Measurements from ENCODE around the gene KCNK4.
"Not testable (repeated sequence)": the region's sequence is repeated elsewhere in the genome, so short reads cannot be mapped to it uniquely, and the experiment has no call there.

KCNK4 gene

DNA sequence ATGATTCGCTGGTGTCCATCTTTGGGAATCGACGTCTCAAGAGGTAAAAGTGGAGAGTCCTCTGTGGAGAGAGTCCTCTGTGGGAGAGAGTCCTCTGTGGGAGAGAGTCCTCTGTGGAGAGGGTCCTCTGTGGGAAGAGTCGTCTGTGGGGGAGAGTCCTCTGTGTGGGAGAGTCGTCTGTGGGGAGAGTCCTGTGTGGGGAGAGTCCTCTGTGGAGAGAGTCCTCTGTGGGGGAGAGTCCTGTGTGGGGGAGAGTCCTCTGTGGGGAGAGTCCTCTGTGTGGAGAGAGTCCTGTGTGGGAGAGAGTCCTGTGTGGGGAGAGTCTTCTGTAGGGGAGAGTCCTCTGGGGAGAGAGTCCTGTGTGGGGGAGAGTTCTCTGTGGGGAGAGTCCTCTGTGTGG lies 29.9 kb downstream of the KCNK4 start:
- ChIA-PET POLR2A (no interaction called here), CTCF (interaction anchor here (8.7 kb wide), 1 partner anchor 11 kb away, joined by 133 read pairs; no protein-coding TSS in a partner anchor)
- H3K4me3 ChIP-seq (ENCODE audit: control insufficient read depth in 1 of 7, extremely low read depth in 1 of 7, insufficient read depth in 4 of 7, low read depth in 2 of 7, low read length in 6 of 7): no peak overlapping the region
- no peak for DNase-seq
- no peaks in the 10 kb centered on the region for H3K27me3 ChIP-seq (replicated peaks in 2 of 5; ENCODE audit: control insufficient read depth in 4 of 5, insufficient read depth in 5 of 5, low read length in 4 of 5)
- H3K4me1 ChIP-seq (ENCODE audit: control extremely low read depth in 1 of 4, control insufficient read depth in 4 of 4, insufficient read depth in 4 of 4, low read length in 3 of 4): peaks cover 0 to 34% (median 26%) of the 10 kb centered on the region in 4 experiments
- WGBS (ENCODE audit: insufficient coverage): 95% methylated on average over 5 of the region's 5 CpGs
- H3K9me3 ChIP-seq (ENCODE audit: control extremely low read depth in 1 of 5, control insufficient read depth in 4 of 5, insufficient read depth in 2 of 5, low read depth in 1 of 5, low read length in 4 of 5): no peaks in the 10 kb centered on the region
- peaks cover 5 to 24% (median 16%) of the 10 kb centered on the region in 4 experiments for H3K36me3 ChIP-seq (ENCODE audit: control insufficient read depth in 4 of 4, insufficient read depth in 4 of 4, low read length in 3 of 4)
- H3K27ac ChIP-seq (ENCODE audit: insufficient read depth in 1 of 2, low read depth in 1 of 2, low read length in 2 of 2, poor library complexity in 1 of 2, severe bottlenecking in 2 of 2): no peak overlapping the region

DNA sequence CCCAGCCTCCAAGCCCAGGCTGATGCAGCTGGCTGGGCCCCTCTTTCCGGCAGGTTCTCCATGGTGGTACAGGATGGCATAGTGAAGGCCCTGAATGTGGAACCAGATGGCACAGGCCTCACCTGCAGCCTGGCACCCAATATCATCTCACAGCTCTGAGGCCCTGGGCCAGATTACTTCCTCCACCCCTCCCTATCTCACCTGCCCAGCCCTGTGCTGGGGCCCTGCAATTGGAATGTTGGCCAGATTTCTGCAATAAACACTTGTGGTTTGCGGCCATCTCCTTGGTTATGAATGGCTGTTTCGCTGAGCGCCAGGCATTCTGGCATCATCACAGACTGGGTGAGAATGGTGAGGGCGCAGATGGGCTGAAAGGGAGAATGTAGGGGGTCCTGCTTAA lies 30.4 kb downstream of the KCNK4 start:
- Histone ChIP-seq H3K27ac (ENCODE audit: insufficient read depth in 1 of 2, low read depth in 1 of 2, low read length in 2 of 2, poor library complexity in 1 of 2, severe bottlenecking in 2 of 2) (no peak overlapping the region), H3K4me1 (ENCODE audit: control extremely low read depth in 1 of 4, control insufficient read depth in 4 of 4, insufficient read depth in 4 of 4, low read length in 3 of 4) (peaks cover 0 to 29% (median 22%) of the 10 kb centered on the region in 4 experiments), H3K36me3 (ENCODE audit: control insufficient read depth in 4 of 4, insufficient read depth in 4 of 4, low read length in 3 of 4) (peaks cover 5 to 22% (median 16%) of the 10 kb centered on the region in 4 experiments), H3K4me3 (ENCODE audit: control insufficient read depth in 1 of 7, extremely low read depth in 1 of 7, insufficient read depth in 4 of 7, low read depth in 2 of 7, low read length in 6 of 7) (no peak overlapping the region), H3K9me3 (ENCODE audit: control extremely low read depth in 1 of 5, control insufficient read depth in 4 of 5, insufficient read depth in 2 of 5, low read depth in 1 of 5, low read length in 4 of 5) (no peaks in the 10 kb centered on the region), H3K27me3 (replicated peaks in 2 of 5; ENCODE audit: control insufficient read depth in 4 of 5, insufficient read depth in 5 of 5, low read length in 4 of 5) (no peaks in the 10 kb centered on the region)
- WGBS (ENCODE audit: insufficient coverage): 100% methylated on average over 4 of the region's 5 CpGs
- ChIA-PET POLR2A (no interaction called here), CTCF (no interaction called here)
- no peak for DNase-seq

DNA sequence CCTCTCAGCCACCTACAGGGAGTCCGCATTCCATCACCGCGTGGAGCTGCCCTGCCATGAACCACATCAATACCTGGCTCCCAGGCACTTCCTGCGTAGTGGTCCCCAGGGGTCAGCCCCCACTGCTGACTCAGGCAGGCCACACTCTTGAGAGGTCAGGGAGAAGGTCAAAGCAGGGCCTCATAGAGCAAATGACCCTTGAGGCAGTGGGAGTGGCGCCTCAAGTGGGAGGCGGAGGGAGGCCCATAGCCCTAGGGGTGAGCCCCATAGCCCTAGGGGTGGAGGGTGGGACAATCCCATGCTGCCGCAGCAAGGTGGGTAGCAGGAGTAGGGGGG lies 31.8 kb downstream of the KCNK4 start:
- ChIA-PET POLR2A (no interaction called here), CTCF (interaction anchor here (1.0 to 4.8 kb wide), 4 partner anchors 9 to 326 kb away, joined by 3 to 23 read pairs (median 12); no protein-coding TSS in a partner anchor)
- WGBS (ENCODE audit: insufficient coverage): 100% methylated on average over 4 of the region's 7 CpGs
- no peaks in the 10 kb centered on the region for H3K27me3 ChIP-seq (replicated peaks in 2 of 5; ENCODE audit: control insufficient read depth in 4 of 5, insufficient read depth in 5 of 5, low read length in 4 of 5)
- no peaks in the 10 kb centered on the region for H3K9me3 ChIP-seq (ENCODE audit: control extremely low read depth in 1 of 5, control insufficient read depth in 4 of 5, insufficient read depth in 2 of 5, low read depth in 1 of 5, low read length in 4 of 5)
- H3K4me3 ChIP-seq (ENCODE audit: control insufficient read depth in 1 of 7, extremely low read depth in 1 of 7, insufficient read depth in 4 of 7, low read depth in 2 of 7, low read length in 6 of 7): no peak overlapping the region
- H3K36me3 ChIP-seq (ENCODE audit: control insufficient read depth in 4 of 4, insufficient read depth in 4 of 4, low read length in 3 of 4): peaks cover 5 to 22% (median 16%) of the 10 kb centered on the region in 4 experiments
- H3K27ac ChIP-seq (ENCODE audit: insufficient read depth in 1 of 2, low read depth in 1 of 2, low read length in 2 of 2, poor library complexity in 1 of 2, severe bottlenecking in 2 of 2): no peak overlapping the region
- no peak for DNase-seq
- H3K4me1 ChIP-seq (ENCODE audit: control extremely low read depth in 1 of 4, control insufficient read depth in 4 of 4, insufficient read depth in 4 of 4, low read length in 3 of 4): peaks cover 0 to 22% (median 13%) of the 10 kb centered on the region in 4 experiments

DNA sequence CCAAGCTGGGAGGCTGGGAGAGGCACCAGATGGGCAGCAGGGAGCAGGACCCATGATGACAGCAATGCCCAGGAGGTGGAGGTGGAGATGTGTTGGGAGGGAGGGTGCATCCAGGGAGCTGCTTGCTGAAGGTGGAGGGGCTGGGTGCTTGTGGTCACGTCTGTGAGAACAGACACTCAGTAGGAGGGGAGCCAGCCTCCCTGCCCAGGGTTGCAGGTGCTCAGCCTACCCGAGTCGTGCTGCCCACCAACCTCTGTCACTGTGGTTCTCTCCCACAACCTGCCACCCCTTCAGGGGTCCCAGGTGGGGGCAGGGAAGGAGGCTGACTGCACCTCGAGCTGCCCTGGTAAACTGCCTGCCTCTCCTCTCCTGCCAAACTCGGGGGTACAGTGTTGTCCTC lies 32.3 kb downstream of the KCNK4 start:
- Histone ChIP-seq H3K27me3 (replicated peaks in 2 of 5; ENCODE audit: control insufficient read depth in 4 of 5, insufficient read depth in 5 of 5, low read length in 4 of 5) (no peaks in the 10 kb centered on the region), H3K27ac (ENCODE audit: insufficient read depth in 1 of 2, low read depth in 1 of 2, low read length in 2 of 2, poor library complexity in 1 of 2, severe bottlenecking in 2 of 2) (no peak overlapping the region), H3K36me3 (ENCODE audit: control insufficient read depth in 4 of 4, insufficient read depth in 4 of 4, low read length in 3 of 4) (peaks cover 5 to 22% (median 16%) of the 10 kb centered on the region in 4 experiments), H3K4me3 (ENCODE audit: control insufficient read depth in 1 of 7, extremely low read depth in 1 of 7, insufficient read depth in 4 of 7, low read depth in 2 of 7, low read length in 6 of 7) (no peak overlapping the region), H3K9me3 (ENCODE audit: control extremely low read depth in 1 of 5, control insufficient read depth in 4 of 5, insufficient read depth in 2 of 5, low read depth in 1 of 5, low read length in 4 of 5) (no peaks in the 10 kb centered on the region), H3K4me1 (ENCODE audit: control extremely low read depth in 1 of 4, control insufficient read depth in 4 of 4, insufficient read depth in 4 of 4, low read length in 3 of 4) (peaks cover 0 to 22% (median 12%) of the 10 kb centered on the region in 4 experiments)
- CTCF ChIA-PET: interaction anchor here (1.0 to 4.8 kb wide), 6 partner anchors 9 to 326 kb away, joined by 3 to 23 read pairs (median 4); no protein-coding TSS in a partner anchor
- POLR2A ChIA-PET: no interaction called here
- WGBS (ENCODE audit: insufficient coverage): 72% methylated on average over 3 of the region's 5 CpGs
- DNase-seq: no peak

DNA sequence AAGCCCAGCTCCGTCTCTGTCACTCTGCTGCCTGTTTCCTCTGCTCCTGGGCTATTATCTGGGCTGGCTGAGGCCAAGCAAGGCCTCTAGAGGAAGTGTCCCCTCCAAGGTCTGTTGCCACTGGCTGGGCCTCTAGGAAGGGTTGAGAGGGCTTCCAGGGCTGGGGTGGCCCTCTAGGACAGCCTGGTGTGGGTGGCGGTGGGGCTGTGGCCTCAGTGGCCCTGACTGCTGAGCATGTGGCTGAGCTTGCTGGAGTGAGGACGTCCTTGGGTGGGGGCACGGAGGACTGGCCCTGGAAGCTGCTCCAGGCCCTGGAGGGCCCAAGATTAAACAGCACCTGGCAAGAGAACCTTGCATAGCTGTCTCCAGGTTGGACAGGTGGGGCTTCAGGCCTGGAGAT lies 32.9 kb downstream of the KCNK4 start:
- WGBS (ENCODE audit: insufficient coverage): 100% methylated on average over 4 of the region's 4 CpGs

DNA sequence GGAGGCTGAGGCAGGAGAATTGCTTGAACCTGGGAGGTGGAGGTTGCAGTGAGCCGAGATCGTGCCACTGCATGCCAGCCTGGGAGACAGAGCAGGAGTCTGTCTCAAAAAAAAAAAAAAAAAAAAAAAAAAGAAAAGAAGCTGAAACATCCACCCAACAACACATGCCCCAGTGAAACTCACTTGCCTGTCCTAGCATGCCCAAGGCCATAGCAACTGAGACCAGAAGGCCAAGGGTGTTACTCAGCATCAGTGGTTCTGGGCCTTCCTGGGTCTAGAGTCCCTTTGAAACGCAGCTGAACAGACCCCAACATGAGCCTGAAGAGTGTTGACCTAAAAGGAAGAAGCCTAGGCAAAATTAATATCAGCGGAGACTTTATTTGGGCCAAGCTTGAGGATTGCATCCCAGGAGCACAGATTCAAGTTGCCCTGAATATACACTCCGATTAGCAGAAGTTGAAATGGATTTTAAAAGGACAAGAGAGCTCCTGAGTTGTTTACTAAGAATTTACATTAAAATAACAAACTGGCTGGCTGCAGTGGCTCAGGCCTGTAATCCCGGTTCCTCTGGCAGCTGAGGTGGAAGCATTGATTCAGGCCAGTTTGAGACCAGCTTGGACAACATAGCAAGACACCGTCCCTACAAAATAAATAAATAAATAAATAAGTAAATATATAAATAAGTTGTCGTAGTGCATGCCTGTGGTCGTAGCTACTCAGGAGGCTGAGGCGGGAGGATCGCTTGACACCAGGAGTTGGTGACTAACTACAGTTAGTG lies 33.8 kb downstream of the KCNK4 start:
- H3K27ac ChIP-seq (ENCODE audit: insufficient read depth in 1 of 2, low read depth in 1 of 2, low read length in 2 of 2, poor library complexity in 1 of 2, severe bottlenecking in 2 of 2): no peak overlapping the region

More for the DNA sequence above, 32.9 kb downstream of the KCNK4 start:
- Histone ChIP-seq H3K4me1 (ENCODE audit: control extremely low read depth in 1 of 4, control insufficient read depth in 4 of 4, insufficient read depth in 4 of 4, low read length in 3 of 4) (peaks cover 0 to 19% (median 7%) of the 10 kb centered on the region in 4 experiments), H3K36me3 (ENCODE audit: control insufficient read depth in 4 of 4, insufficient read depth in 4 of 4, low read length in 3 of 4) (peaks cover 5 to 22% (median 16%) of the 10 kb centered on the region in 4 experiments)
- POLR2A ChIA-PET; H3K27ac ChIP-seq (ENCODE audit: insufficient read depth in 1 of 2, low read depth in 1 of 2, low read length in 2 of 2, poor library complexity in 1 of 2, severe bottlenecking in 2 of 2); DNase-seq; H3K27me3 ChIP-seq (replicated peaks in 2 of 5; ENCODE audit: control insufficient read depth in 4 of 5, insufficient read depth in 5 of 5, low read length in 4 of 5); H3K4me3 ChIP-seq (ENCODE audit: control insufficient read depth in 1 of 7, extremely low read depth in 1 of 7, insufficient read depth in 4 of 7, low read depth in 2 of 7, low read length in 6 of 7); H3K9me3 ChIP-seq (ENCODE audit: control extremely low read depth in 1 of 5, control insufficient read depth in 4 of 5, insufficient read depth in 2 of 5, low read depth in 1 of 5, low read length in 4 of 5): not testable (repeated sequence)
- CTCF ChIA-PET: interaction anchor here (1.0 to 4.8 kb wide), 7 partner anchors 8 to 325 kb away, joined by 3 to 23 read pairs (median 4); no protein-coding TSS in a partner anchor

DNA sequence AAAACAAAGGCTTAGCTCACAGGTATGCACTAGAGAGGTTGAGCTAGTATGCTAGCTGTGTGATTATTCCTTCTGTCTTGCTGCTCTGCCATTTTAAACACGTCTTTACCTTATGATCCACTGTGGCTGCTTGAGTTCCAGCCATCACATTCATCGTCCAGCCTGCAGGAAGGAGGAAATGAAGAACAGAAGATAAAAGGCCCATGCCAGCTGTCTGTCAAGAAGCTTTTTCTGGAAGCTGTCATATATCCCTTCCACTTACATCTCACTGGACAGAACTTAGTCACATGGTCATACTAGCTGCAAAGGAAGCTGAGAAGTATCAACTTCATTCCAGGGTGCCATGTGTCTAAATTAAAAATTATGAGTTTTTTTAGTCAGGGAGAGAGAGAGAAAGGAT lies 36.3 kb downstream of the KCNK4 start:
- Histone ChIP-seq H3K27me3 (replicated peaks in 2 of 5; ENCODE audit: control insufficient read depth in 4 of 5, insufficient read depth in 5 of 5, low read length in 4 of 5) (no peaks in the 10 kb centered on the region), H3K9me3 (ENCODE audit: control extremely low read depth in 1 of 5, control insufficient read depth in 4 of 5, insufficient read depth in 2 of 5, low read depth in 1 of 5, low read length in 4 of 5) (no peaks in the 10 kb centered on the region), H3K27ac (ENCODE audit: insufficient read depth in 1 of 2, low read depth in 1 of 2, low read length in 2 of 2, poor library complexity in 1 of 2, severe bottlenecking in 2 of 2) (no peak overlapping the region), H3K36me3 (ENCODE audit: control insufficient read depth in 4 of 4, insufficient read depth in 4 of 4, low read length in 3 of 4) (peaks cover 0 to 7% (median 5%) of the 10 kb centered on the region in 4 experiments), H3K4me3 (ENCODE audit: control insufficient read depth in 1 of 7, extremely low read depth in 1 of 7, insufficient read depth in 4 of 7, low read depth in 2 of 7, low read length in 6 of 7) (no peak overlapping the region), H3K4me1 (ENCODE audit: control extremely low read depth in 1 of 4, control insufficient read depth in 4 of 4, insufficient read depth in 4 of 4, low read length in 3 of 4) (peaks cover 0 to 29% (median 11%) of the 10 kb centered on the region in 4 experiments)
- ChIA-PET CTCF (interaction anchor here (1.1 to 1.8 kb wide), 4 partner anchors 10 to 32 kb away, joined by 3 to 5 read pairs (median 3); partner anchors contain the start of genes PRDX5 and TRMT112), POLR2A (interaction anchor here (0.6 to 0.9 kb wide), 2 partner anchors 10 to 45 kb away, joined by 3 to 6 read pairs; partner anchors contain the start of genes PRDX5 and TRMT112)
- 100% methylated on average over 1 of the region's 2 CpGs for WGBS (ENCODE audit: insufficient coverage)
- no peak for DNase-seq

More for the DNA sequence above, 33.8 kb downstream of the KCNK4 start:
- Histone ChIP-seq H3K36me3 (ENCODE audit: control insufficient read depth in 4 of 4, insufficient read depth in 4 of 4, low read length in 3 of 4) (peaks cover 5 to 22% (median 16%) of the 10 kb centered on the region in 4 experiments), H3K27me3 (replicated peaks in 2 of 5; ENCODE audit: control insufficient read depth in 4 of 5, insufficient read depth in 5 of 5, low read length in 4 of 5) (no peaks in the 10 kb centered on the region), H3K4me1 (ENCODE audit: control extremely low read depth in 1 of 4, control insufficient read depth in 4 of 4, insufficient read depth in 4 of 4, low read length in 3 of 4) (peaks cover 0 to 13% (median 0%) of the 10 kb centered on the region in 4 experiments), H3K9me3 (ENCODE audit: control extremely low read depth in 1 of 5, control insufficient read depth in 4 of 5, insufficient read depth in 2 of 5, low read depth in 1 of 5, low read length in 4 of 5) (no peaks in the 10 kb centered on the region), H3K4me3 (ENCODE audit: control insufficient read depth in 1 of 7, extremely low read depth in 1 of 7, insufficient read depth in 4 of 7, low read depth in 2 of 7, low read length in 6 of 7) (no peak overlapping the region)
- WGBS (ENCODE audit: insufficient coverage): 95% methylated on average over 5 of the region's 11 CpGs
- CTCF ChIA-PET: interaction anchor here (1.0 to 4.8 kb wide), 4 partner anchors 10 to 48 kb away, joined by 3 to 23 read pairs (median 4); no protein-coding TSS in a partner anchor
- DNase-seq: no peak
- POLR2A ChIA-PET: no interaction called here
